K562 (cell line): ENCODE results near the gene ROBO1. TPM values are rescaled to one million over a fixed set of nuclear protein-coding genes. Genes with fewer than 3 reads are reported as not detected.

ENCODE experiments used
- ATAC-seq: fragments of 200-7000 bp; cut with Tn5 transposase; 3 replicates; pipeline ENCODE4 v1.9.1; 2020; ENCODE audit warnings: moderate library complexity
- BruUV-seq: library from RNA; stranded (reverse); fragments of 400-500 nt; replicated peaks from 2 replicates; lab custom pipeline; 2021; lab: Mats Ljungman, UMichigan
- CTCF ChIA-PET: fragments of 300-600 bp; formaldehyde crosslinking; extraction: SDS; loops from one replicate; lab custom pipeline; 2021; ENCODE audit warnings: low intra/inter-chr PET ratio; lab: Yijun Ruan, JAX
- POLR2A ChIA-PET: fragments of 300-600, 350-650 bp; sonication (Branson Sonifier 250); formaldehyde crosslinking; extraction: SDS; loops from one replicate; lab custom pipeline; 2021; ENCODE audit warnings: antibody characterized with exemption, inconsistent platforms; lab: Yijun Ruan, JAX
- DNase-seq, 4 experiments: peaks; one replicate each; pipeline versions ENCODE4 v3.0.0 to v3.0.0-alpha.2; 2011 to 2018; ENCODE audit warnings: low spot score in 3 of 4, mixed read lengths in 3 of 4; ENCODE audit errors: extremely low read depth in 1 of 4
- FAIRE-seq: peaks from 2 replicates; lab custom pipeline; 2011; peaks lifted over from hg19 to GRCh38; lab: Jason Lieb, UNC
- H2AFZ ChIP-seq: 2 replicates; pipeline ENCODE4 v1.6.0; 2011; ENCODE audit warnings: low read depth, low read length, control low read depth, inconsistent platforms
- H3K27ac ChIP-seq: fragments of 200-600 bp; 3 replicates; pipeline ENCODE4 v1.8.0; 2011; ENCODE audit warnings: low read depth, mild to moderate bottlenecking, control low read depth, inconsistent platforms, low read length, moderate library complexity, mixed read lengths; ENCODE audit errors: extremely low read depth
- H3K27me3 ChIP-seq, 2 experiments: fragments of 300-600 bp in 1 of 2; 2 replicates in 1 of 2; 3 replicates in 1 of 2; pipeline versions ENCODE4 v1.6.0 to v1.8.0; 2011; ENCODE audit warnings: inconsistent platforms in 2 of 2, low read length in 2 of 2, mild to moderate bottlenecking in 1 of 2, mixed read lengths in 1 of 2, moderate library complexity in 1 of 2; ENCODE audit not compliant: control insufficient read depth in 2 of 2, insufficient read depth in 2 of 2
- H3K36me3 ChIP-seq: fragments of 300-600 bp; 3 replicates; pipeline ENCODE4 v1.8.0; 2011; ENCODE audit warnings: mild to moderate bottlenecking, low read length, inconsistent platforms; ENCODE audit not compliant: control insufficient read depth, insufficient read depth
- H3K4me1 ChIP-seq, 2 experiments: fragments of 200-600 bp in 1 of 2; replicated peaks in 1 of 2; 2 replicates in 1 of 2; 3 replicates in 1 of 2; pipeline versions ENCODE4 v1.5.1 to v1.8.0; 2011; ENCODE audit warnings: inconsistent platforms in 2 of 2, low read length in 2 of 2, mild to moderate bottlenecking in 1 of 2, mixed read lengths in 1 of 2, moderate library complexity in 1 of 2; ENCODE audit not compliant: control insufficient read depth in 2 of 2, insufficient read depth in 2 of 2
- H3K4me2 ChIP-seq: 2 replicates; pipeline ENCODE4 v1.6.1; 2011; ENCODE audit warnings: low read length, control low read depth, inconsistent platforms, mixed read lengths; ENCODE audit not compliant: insufficient read depth
- H3K4me3 ChIP-seq: fragments of 200-600 bp; sonication (generic), shearing (Covaris generic); 2 replicates; pipeline ENCODE4 v1.5.1; 2016; ENCODE audit warnings: control low read depth, inconsistent platforms
- H3K79me2 ChIP-seq: fragments of 200-600 bp; 3 replicates; pipeline ENCODE4 v1.8.0; 2011; ENCODE audit warnings: low read length, inconsistent platforms; ENCODE audit not compliant: control insufficient read depth, insufficient read depth
- H3K9ac ChIP-seq, 2 experiments: 2 replicates each; pipeline versions ENCODE4 v1.6.0 to v1.6.1; 2011; ENCODE audit warnings: low read depth in 2 of 2, low read length in 2 of 2, control low read depth in 1 of 2, inconsistent platforms in 1 of 2, mild to moderate bottlenecking in 1 of 2, mixed read lengths in 1 of 2; ENCODE audit not compliant: insufficient read depth in 1 of 2
- H3K9me1 ChIP-seq: one replicate; pipeline ENCODE4 v1.6.0; 2011; ENCODE audit warnings: inconsistent platforms, mild to moderate bottlenecking, low read length, moderate library complexity; ENCODE audit not compliant: control insufficient read depth, insufficient read depth
- H3K9me3 ChIP-seq: replicated peaks from 2 replicates; pipeline ENCODE4 v1.5.1; 2011; ENCODE audit warnings: low read depth, low read length, inconsistent platforms; ENCODE audit not compliant: control insufficient read depth, insufficient read depth
- H4K20me1 ChIP-seq: replicated peaks from 2 replicates; pipeline ENCODE4 v1.6.1; 2011; ENCODE audit warnings: low read length, inconsistent platforms, mixed read lengths; ENCODE audit not compliant: control insufficient read depth, insufficient read depth
- BRD9 ChIP-seq: fragments of 450-650 bp; IDR thresholded peaks from 2 replicates; pipeline ENCODE4 v1.6.1; 2018; ENCODE audit warnings: low read depth; ENCODE audit not compliant: partially characterized antibody
- GMEB1 ChIP-seq: fragments of 250-450 bp; sonication (Bioruptor Pico); IDR thresholded peaks from 2 replicates; pipeline ENCODE4 v1.4.0; 2020; ENCODE audit warnings: mild to moderate bottlenecking
- NBN ChIP-seq: fragments of 450-650 bp; IDR thresholded peaks from 2 replicates; pipeline ENCODE4 v1.6.1; 2016; ENCODE audit warnings: low read depth, mild to moderate bottlenecking
- PCBP1 ChIP-seq: fragments of 200-400 bp; formaldehyde crosslinking; IDR thresholded peaks from 2 replicates; pipeline ENCODE4 v1.6.1; 2018; ENCODE audit warnings: mild to moderate bottlenecking, low read depth, low read length; ENCODE audit not compliant: poor library complexity, severe bottlenecking
- PHB2 ChIP-seq: fragments of 450-650 bp; IDR thresholded peaks from 2 replicates; pipeline ENCODE4 v1.6.1; 2017; ENCODE audit warnings: low read depth
- SAP30 ChIP-seq: fragments of 200-600 bp; sonication (generic); IDR thresholded peaks from 2 replicates; pipeline ENCODE4 v1.6.1; 2012; ENCODE audit warnings: borderline replicate concordance, low read depth, mild to moderate bottlenecking, moderate library complexity, low read length, control low read depth, inconsistent platforms; ENCODE audit not compliant: insufficient read depth, poor library complexity, severe bottlenecking
- TBL1XR1 ChIP-seq, 2 experiments: IDR thresholded peaks; 2 replicates each; pipeline ENCODE4 v1.6.1; 2012; ENCODE audit warnings: improper control_type of control experiment in 2 of 2, low read length in 2 of 2, mild to moderate bottlenecking in 1 of 2
- TFAM ChIP-seq: fragments of 250-450 bp; sonication (Bioruptor Pico); conservative IDR thresholded peaks from 2 replicates; pipeline ENCODE4 v1.5.0; 2021; ENCODE audit warnings: mild to moderate bottlenecking, moderate library complexity
- TSC22D4 ChIP-seq: fragments of 450-650 bp; IDR thresholded peaks from 2 replicates; pipeline ENCODE4 v1.6.1; 2016; ENCODE audit warnings: missing genetic modification characterization, missing biosample characterization, control low read depth
- USF1 ChIP-seq: sonication (generic); formaldehyde crosslinking; IDR thresholded peaks from 2 replicates; pipeline ENCODE4 v1.9.0; 2022; ENCODE audit warnings: mild to moderate bottlenecking, missing genetic modification reagents
- ZBTB2 ChIP-seq: fragments of 450-650 bp; IDR thresholded peaks from 2 replicates; pipeline ENCODE4 v1.6.1; 2016; ENCODE audit warnings: antibody characterized with exemption
- ZFP91 ChIP-seq: sonication (generic); formaldehyde crosslinking; IDR thresholded peaks from 2 replicates; pipeline ENCODE4 v1.8.0; 2022; ENCODE audit warnings: mild to moderate bottlenecking, missing genetic modification reagents
- ZNF140 ChIP-seq: fragments of 250-450 bp; sonication (Bioruptor Pico); IDR thresholded peaks from 2 replicates; pipeline ENCODE4 v1.8.0; 2021; ENCODE audit warnings: moderate library complexity, mild to moderate bottlenecking, inconsistent platforms
- ZNF174 ChIP-seq: fragments of 250-450 bp; sonication (Bioruptor Pico); IDR thresholded peaks from 2 replicates; pipeline ENCODE4 v1.4.0; 2020; ENCODE audit warnings: mild to moderate bottlenecking
- ZNF24 ChIP-seq: fragments of 450-650 bp; IDR thresholded peaks from 2 replicates; pipeline ENCODE4 v1.6.1; 2016
- ZNF253 ChIP-seq: fragments of 250-450 bp; sonication (Bioruptor Pico); conservative IDR thresholded peaks from 2 replicates; pipeline ENCODE4 v1.6.1; 2021; ENCODE audit warnings: mild to moderate bottlenecking
- ZSCAN29 ChIP-seq: fragments of 450-650 bp; IDR thresholded peaks from 2 replicates; pipeline ENCODE4 v1.6.1; 2017
- WGBS: fragments of 100-300 bp; shearing (Covaris generic); methylation state at CpG from one replicate; pipeline ENCODE4 v1.1.6; 2016; ENCODE audit warnings: low coverage, mixed read lengths; ENCODE audit not compliant: insufficient coverage; ENCODE audit errors: missing lambda C conversion rate; 5-methylcytosine and 5-hydroxymethylcytosine counted together
- in situ Hi-C: fragments of 300-500 bp; cut with MboI; formaldehyde crosslinking; loops from 4 replicates; pipeline ENCODE4 v1.15.0; 2018; ENCODE audit warnings: inconsistent platforms, mixed read lengths
- intact Hi-C: fragments of 100-400 bp; cut with micrococcal nuclease; formaldehyde crosslinking; loops from 2 replicates; pipeline ENCODE4 v1.14.2; 2022
- polyA plus RNA-seq, 8 experiments: library from polyadenylated mRNA; depleted of rRNA in 4 of 8; stranded (reverse) in 5 of 8; unstranded in 3 of 8; fragments of >200 nt; fragmentation: Nextera tagmentation in 2 of 8; fragmentation: Illumina TruSeq in 1 of 8; extraction: Ambion mirVana in 2 of 8; extraction: Trizol in 1 of 8; gene quantifications; 2 replicates each; pipeline versions ENCODE4 v1.2.1 to v1.2.3, GENCODE V29; 2011 to 2014; ENCODE audit warnings: inconsistent platforms in 1 of 8, missing spikeins in 1 of 8
- total RNA-seq, 7 experiments: library from RNA; depleted of rRNA in 6 of 7; stranded (reverse); fragments of >200 nt in 6 of 7; fragmentation: Illumina TruSeq in 2 of 7; extraction: Trizol in 2 of 7; gene quantifications; 2 replicates each; pipeline versions ENCODE4 v1.2.1 to v1.2.3, GENCODE V29; 2011 to 2021; ENCODE audit warnings: low replicate concordance in 1 of 7

The ROBO1 gene
- total and polyA plus RNA-seq, 9 of the 15 experiments (the other 6 are each of a cell fraction or from before 2014, with no cell fraction given): 0.01 to 0.53 (median 0.17) TPM; not detected in 5

GRCh38 chr3:79039192-79039591 lies 728.6 kb downstream of the ROBO1 start (continued):
- TF ChIP-seq USF1 (CRISPR knock-in tag) (no peak), ZSCAN29 (no peak), ZBTB2 (no peak), BRD9 (no peak), ZNF24 (no peak), TFAM (no peak), NBN (no peak), TSC22D4 (tag) (no peak), PHB2 (no peak)
- TF ChIP-seq, all 486 proteins: peak for 0

GRCh38 chr3:79038636-79039035 lies 729.2 kb downstream of the ROBO1 start:
- no peak for ATAC-seq
- Histone ChIP-seq H2AFZ (no peak overlapping the region), H3K9ac (no peak overlapping the region), H3K9me3 (no peaks in the 10 kb centered on the region), H3K27me3 (no peaks in the 10 kb centered on the region), H3K79me2 (no peaks in the 10 kb centered on the region), H3K4me3 (no peak overlapping the region), H3K27ac (no peak overlapping the region), H4K20me1 (no peaks in the 10 kb centered on the region), H3K4me2 (no peak overlapping the region), H3K36me3 (no peaks in the 10 kb centered on the region), H3K9me1 (no peaks in the 10 kb centered on the region), H3K4me1 (no peaks in the 10 kb centered on the region)
- intact Hi-C loops: no loop called here
- ChIA-PET CTCF (no interaction called here), POLR2A (no interaction called here)
- FAIRE-seq: no peak
- WGBS: 0% methylated on average over 1 of the region's 1 CpG
- no TSS peak for BruUV-seq
- no peak for DNase-seq
- in situ Hi-C loops: loop anchor here (25.0 kb wide), 1 partner anchor 376 kb away; no protein-coding TSS in a partner anchor
- TF ChIP-seq ZFP91 (CRISPR knock-in tag) (no peak), SAP30 (no peak), TBL1XR1 (IDR thresholded peaks at IDR 0.05; ENCODE audit: low read length in 2 of 2) (no peak), PCBP1 (no peak), ZNF140 (CRISPR knock-in tag) (no peak), ZNF174 (CRISPR knock-in tag) (no peak), GMEB1 (CRISPR knock-in tag) (no peak), ZNF253 (CRISPR knock-in tag) (no peak)
